ENCODE results near the gene HCAR2.
"Not testable (repeated sequence)": the region's sequence is repeated elsewhere in the genome, so short reads cannot be mapped to it uniquely, and the experiment has no call there.

Gene HCAR2

DNA sequence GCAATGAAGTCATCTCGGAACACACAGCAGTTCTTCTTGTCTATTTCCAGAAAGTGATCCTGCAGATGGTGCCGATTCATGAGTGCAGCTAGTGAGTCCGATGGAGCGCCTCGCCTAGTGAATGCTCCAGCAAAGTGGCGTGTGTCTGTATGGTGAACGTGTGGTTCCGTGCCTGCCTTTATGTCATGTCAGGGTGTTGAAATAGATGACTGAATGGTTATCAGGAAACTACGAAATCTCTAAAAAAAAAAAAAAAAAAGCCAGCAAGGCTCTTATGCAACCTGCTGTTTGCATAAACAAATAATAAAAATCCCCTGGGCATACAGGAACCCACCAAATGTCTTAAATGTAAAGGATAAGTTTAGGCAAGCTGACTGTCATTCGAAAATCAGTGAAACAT, 13.5 kb upstream of the HCAR2 start, which contains the start of gene HCAR3:
Gene HCAR3, minus strand, starts transcription at position 154 of the 400 bp plus-strand sequence. Its CDS starts 74 bp downstream, at position 80.
- DNase-seq, ATAC-seq: not testable (repeated sequence)

- ATAC-seq, DNase-seq: not testable (repeated sequence)
Measured at GRCh38 chr12:122715211-122715610, 12.1 kb upstream of the HCAR2 start.

GRCh38 chr12:122713491-122714188, 10.5 kb upstream of the HCAR2 start:
- not testable (repeated sequence) for ATAC-seq, DNase-seq

DNA sequence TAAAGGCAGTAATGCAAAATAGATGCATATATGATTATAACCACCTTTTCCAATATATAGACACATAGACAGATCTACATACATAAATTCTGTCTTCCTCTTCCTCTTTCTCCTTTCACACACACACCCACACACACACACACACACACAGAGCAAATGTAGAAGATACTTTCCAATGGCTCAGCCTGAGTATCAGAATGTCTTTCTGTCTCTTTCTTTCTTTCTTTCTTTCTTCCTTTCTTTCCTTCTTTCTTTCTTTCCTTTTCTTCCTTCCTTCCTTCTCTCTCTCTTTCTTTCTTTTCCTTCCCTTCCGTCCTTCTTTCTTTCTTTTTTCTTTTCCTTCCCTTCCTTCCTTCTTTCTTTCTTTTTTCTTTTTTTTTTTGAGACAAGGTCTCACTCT, 8.1 kb upstream of the HCAR2 start:
- not testable (repeated sequence) for ATAC-seq, DNase-seq

DNA sequence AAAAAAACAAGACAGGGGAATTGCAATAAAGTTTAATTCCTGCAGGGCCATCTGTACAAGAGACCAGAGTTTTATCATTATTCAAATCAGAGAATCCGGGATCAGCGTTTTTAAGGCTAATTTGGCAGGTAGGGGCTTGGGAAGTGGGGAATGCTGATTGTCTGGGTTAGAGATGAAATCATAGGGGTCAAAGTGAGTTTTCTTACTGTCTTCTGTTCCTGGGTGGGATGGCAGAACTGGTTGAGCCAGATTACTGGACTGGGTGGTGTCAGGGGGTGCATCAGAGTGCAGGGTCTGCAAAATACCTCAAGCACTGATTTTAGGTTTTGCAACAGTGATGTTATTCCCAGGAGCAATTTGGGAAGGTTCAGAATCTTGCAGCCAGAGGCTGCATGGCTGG, 7.2 kb upstream of the HCAR2 start:
- not testable (repeated sequence) for ATAC-seq, DNase-seq

DNA sequence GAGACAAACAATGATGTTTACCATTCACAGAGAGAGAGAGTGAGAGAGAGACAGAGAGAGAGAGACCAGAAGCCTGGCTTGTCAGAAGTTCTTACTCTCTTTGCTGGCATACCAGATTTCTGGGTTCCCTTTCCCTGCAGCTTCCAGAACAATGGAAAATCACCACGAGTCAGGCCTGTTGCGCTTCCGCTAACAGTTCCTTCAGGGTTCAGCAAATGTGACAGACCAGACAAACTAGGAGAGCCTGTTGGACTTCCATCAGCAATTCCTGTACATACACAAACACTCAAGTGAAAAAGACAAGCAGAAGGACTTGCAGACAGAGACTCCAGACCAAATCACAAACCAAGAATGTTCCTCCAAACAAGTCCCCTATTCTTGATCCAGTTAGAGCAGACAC, 6.1 kb upstream of the HCAR2 start:
- not testable (repeated sequence) for ATAC-seq, DNase-seq

DNA sequence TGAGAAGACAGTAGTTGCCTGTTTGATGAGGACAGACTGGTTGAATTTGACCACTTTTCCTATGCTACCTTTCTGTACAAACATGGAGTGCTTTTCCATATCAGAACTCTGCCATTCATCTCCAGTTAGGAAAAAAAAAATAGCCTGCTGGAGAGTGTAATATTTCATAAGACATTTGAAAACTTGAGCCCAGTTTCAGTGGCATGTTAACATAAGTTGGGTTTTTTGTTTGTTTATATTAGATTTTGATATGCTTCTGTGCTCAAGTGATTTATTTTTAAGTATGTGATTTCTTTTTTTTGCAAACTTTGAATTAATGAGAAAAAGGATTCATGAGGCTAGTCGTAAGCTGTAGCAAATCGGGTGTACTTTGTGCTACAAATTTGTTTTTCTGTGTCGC, 684 bp upstream of the HCAR2 start:
- DNase-seq, ATAC-seq: not testable (repeated sequence)

DNA sequence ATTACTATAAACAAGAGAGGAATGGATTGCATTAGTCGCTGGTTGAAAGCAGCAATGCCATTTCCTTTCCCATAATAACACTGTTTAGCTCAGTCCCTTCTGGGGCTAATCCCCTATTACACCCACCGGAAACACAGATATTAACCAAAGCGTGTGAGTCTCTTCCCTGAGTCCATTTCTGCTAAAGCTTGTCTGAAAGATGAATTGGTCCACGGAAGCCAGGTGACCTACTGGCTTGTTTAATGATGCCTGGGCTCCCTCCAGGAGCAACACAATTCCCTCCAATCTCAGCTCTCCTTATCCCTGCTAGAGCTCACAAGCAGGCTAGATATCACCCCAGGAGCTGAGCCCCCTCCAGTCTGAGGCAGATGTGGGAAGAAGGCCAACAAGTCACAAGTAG, 1.7 kb downstream of the HCAR2 start:
- DNase-seq, ATAC-seq: not testable (repeated sequence)

DNA sequence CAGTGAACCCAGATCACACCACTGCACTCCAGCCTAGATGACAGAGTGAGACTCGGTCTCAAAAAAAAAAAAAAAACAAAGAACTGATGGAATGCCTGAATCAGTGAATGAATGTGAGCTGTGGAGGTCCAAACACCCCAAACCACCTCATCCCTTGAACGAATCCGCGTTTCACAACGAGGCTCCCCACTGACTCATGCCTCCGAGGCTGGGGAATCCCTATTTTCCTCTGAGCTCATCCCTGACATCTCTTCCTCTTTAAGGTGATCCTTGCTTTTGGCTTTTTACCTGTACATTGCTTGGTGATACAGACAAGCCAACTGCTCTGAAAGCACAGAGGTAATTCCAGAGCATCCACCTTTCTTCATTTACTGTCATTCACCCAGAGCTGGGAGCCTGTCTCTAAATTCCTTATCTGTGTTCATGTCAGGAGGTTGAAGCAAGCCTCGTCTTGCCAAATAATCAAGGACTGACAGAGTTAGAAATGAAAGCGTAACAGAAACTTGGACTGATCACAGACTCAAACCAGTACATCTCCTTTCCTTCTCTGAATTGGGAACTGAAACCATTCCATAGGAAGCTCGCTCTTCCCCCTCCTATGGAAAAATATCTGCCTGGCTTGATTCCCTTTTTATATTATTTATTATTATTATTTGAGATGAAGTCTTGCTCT, 3.0 kb downstream of the HCAR2 start:
- DNase-seq, ATAC-seq: not testable (repeated sequence)

DNA sequence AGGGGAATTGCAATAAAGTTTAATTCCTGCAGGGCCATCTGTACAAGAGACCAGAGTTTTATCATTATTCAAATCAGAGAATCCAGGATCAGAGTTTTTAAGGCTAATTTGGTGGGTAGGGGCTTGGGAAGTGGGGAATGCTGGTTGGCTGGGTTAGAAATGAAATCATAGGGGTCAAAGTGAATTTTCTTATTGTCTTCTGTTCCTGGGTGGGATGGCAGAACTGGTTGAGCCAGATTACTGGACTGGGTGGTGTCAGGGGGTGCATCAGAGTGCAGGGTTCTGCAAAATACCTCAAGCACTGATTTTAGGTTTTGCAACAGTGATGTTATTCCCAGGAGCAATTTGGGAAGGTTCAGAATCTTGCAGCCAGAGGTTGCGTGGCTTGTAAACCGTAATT, 6.2 kb downstream of the HCAR2 start:
- DNase-seq, ATAC-seq: not testable (repeated sequence)

DNA sequence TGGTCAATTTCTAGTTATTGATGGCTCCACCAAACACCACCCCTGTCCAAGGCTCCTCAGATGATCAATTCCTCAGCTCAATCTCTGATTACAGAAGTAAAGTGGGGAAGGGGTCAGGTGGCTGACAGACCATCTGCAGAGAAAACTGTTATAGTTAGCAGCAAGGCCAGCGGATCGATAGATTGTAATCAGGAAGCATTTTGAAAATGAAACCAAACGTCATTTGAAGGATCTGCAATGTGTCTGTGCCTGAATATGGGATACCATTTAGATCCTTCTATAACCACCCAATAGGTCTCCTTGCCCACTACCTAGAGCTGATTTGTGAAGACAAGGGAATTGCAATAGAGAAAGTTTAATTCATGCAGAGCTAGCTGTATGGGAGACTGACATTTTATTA, 11.6 kb downstream of the HCAR2 start:
- DNase-seq (no peak), ATAC-seq (no peak)

GRCh38 chr12:122688291-122688690, 14.9 kb downstream of the HCAR2 start:
- ATAC-seq (no peak), DNase-seq (no peak)

GRCh38 chr12:122687086-122687485, 16.1 kb downstream of the HCAR2 start:
- ATAC-seq, result no peak
- DNase-seq, result no peak

- DNase-seq, result no peak
Measured at GRCh38 chr12:122686538-122686937, 16.6 kb downstream of the HCAR2 start.

DNA sequence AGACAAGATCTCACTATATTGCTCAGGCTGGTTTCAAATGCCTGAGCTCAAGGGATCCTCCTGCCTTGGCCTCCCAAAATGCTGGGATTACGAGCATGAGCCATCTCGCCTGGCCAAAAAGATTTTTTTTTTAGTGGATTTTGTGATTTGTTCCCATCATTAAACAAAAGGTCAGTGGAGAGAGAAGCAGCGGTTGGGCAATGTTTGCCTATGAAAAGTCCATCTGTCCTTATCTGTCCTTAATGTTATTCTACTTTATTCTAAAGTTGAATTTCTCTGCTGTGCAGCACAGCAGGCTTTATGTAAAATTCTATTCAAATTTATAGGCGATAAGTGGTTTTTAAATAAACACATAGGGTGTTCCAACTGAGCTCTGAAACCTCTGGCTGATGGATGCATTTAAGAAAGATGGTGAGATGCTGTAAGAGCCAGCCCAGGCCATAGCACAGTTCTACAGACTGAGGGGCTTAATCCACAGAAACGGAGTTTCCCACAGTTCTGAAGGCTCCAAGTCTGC, 18.8 kb downstream of the HCAR2 start:
- no peak for DNase-seq
- ATAC-seq, result no peak

More at GRCh38 chr12:122686538-122686937, 16.6 kb downstream of the HCAR2 start:
- no peak for ATAC-seq

GRCh38 chr12:122681814-122682213, 21.3 kb downstream of the HCAR2 start:
- ATAC-seq (no peak), DNase-seq (no peak)

GRCh38 chr12:122680989-122681388, 22.2 kb downstream of the HCAR2 start:
- not testable (repeated sequence) for ATAC-seq, DNase-seq

DNA sequence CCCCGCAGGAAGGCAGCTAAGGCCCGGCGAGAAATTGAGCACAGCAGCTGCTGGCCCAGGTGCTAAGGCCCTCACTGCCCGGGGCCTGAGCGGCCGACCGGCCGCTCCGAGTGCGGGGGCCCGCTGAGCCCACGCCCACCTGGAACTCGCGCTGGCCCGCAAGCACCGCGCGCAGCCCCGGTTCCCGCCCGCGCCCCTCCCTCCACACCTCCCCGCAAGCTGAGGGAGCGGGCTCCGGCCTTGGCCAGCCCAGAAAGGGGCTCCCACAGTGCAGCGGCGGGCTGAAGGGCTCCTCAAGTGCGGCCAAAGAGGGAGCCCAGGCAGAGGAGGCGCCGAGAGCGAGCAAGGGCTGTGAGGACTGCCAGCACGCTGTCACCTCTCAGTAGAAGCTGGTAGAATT, 26.4 kb downstream of the HCAR2 start:
- not testable (repeated sequence) for DNase-seq, ATAC-seq

GRCh38 chr12:122676015-122676414, 27.1 kb downstream of the HCAR2 start:
- DNase-seq, ATAC-seq: not testable (repeated sequence)

DNA sequence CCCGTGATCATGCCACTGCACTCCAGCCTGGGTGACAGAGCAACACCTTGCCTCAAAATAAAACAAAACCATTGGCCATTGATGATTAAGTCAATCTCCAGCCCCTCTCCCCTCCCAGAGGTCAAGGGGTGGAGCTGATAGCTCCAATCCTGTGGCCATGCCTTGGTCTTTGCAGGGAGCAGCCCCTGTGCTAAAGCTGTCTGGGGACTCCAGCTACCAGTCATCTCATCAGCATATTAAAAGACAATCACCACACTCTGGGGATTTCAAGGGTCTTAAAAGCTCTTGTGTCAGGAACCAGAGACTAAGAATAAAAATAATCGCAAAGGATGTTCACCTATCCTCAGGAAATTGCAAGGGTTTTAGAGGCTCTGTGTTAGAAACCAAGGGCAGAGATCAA, 30.6 kb downstream of the HCAR2 start:
- ATAC-seq, result no peak
- DNase-seq, result no peak

- no peak for ATAC-seq
- DNase-seq, result no peak
Measured at GRCh38 chr12:122669397-122670070, 33.6 kb downstream of the HCAR2 start.

- DNase-seq (no peak), ATAC-seq (no peak)
Measured at GRCh38 chr12:122668268-122668667, 34.9 kb downstream of the HCAR2 start.

Measured in stimulated activated naive CD8-positive, alpha-beta T cell treated with anti-CD3 and anti-CD28 coated beads, Interleukin-15, Interleukin-2, amounts not matched to agents 100 U/mL and 50 U/mL, for 24 hours (primary cell).